GM21528 (cell line): ENCODE results near the gene LGI4.
"Not testable (repeated sequence)": the region's sequence is repeated elsewhere in the genome, so short reads cannot be mapped to it uniquely, and the experiment has no call there.

Experiments used
- ATAC-seq: cut with Tn5 transposase; IDR thresholded peaks from one replicate; pipeline ENCODE4 v1.9.1; 2021; ENCODE audit warnings: mild to moderate bottlenecking, moderate library complexity; ENCODE audit not compliant: unreplicated experiment, low FRiP score

The LGI4 gene

GRCh38 chr19:35108730-35109129, 26.1 kb downstream of the LGI4 start:
- ATAC-seq, result no peak

GRCh38 chr19:35107545-35107944, 27.3 kb downstream of the LGI4 start:
- no peak for ATAC-seq

GRCh38 chr19:35106898-35107541, 27.8 kb downstream of the LGI4 start:
- no peak for ATAC-seq

GRCh38 chr19:35106291-35106583, 28.6 kb downstream of the LGI4 start:
- ATAC-seq, result no peak

- ATAC-seq, result no peak
Measured at GRCh38 chr19:35105411-35106290, 29.2 kb downstream of the LGI4 start.

GRCh38 chr19:35105047-35105410, 29.8 kb downstream of the LGI4 start:
- ATAC-seq, result no peak

- ATAC-seq, result no peak
Measured at GRCh38 chr19:35104361-35104760, 30.5 kb downstream of the LGI4 start.

- not testable (repeated sequence) for ATAC-seq
Measured at GRCh38 chr19:35103614-35104013, 31.2 kb downstream of the LGI4 start.

- not testable (repeated sequence) for ATAC-seq
Measured at GRCh38 chr19:35101949-35102348, 32.9 kb downstream of the LGI4 start.

- no peak for ATAC-seq
Measured at GRCh38 chr19:35100588-35101533, 34.0 kb downstream of the LGI4 start.

- ATAC-seq, result no peak
Measured at GRCh38 chr19:35099897-35100275, 35.0 kb downstream of the LGI4 start.

- no peak for ATAC-seq
Measured at GRCh38 chr19:35099155-35099896, 35.5 kb downstream of the LGI4 start.

GRCh38 chr19:35098413-35099049, 36.3 kb downstream of the LGI4 start:
- ATAC-seq, result no peak

- ATAC-seq, result no peak
Measured at GRCh38 chr19:35095667-35096368, 39.0 kb downstream of the LGI4 start.

- no peak for ATAC-seq
Measured at GRCh38 chr19:35094656-35095055, 40.2 kb downstream of the LGI4 start.

GRCh38 chr19:35093941-35094647, 40.8 kb downstream of the LGI4 start:
- no peak for ATAC-seq

- ATAC-seq, result no peak
Measured at GRCh38 chr19:35093430-35093829, 41.4 kb downstream of the LGI4 start.

- no peak for ATAC-seq
Measured at GRCh38 chr19:35090506-35091214, 44.2 kb downstream of the LGI4 start.
